MCF 10A (cell line): ENCODE measurements around the gene FLOT1. TPM values are rescaled to one million over a fixed set of nuclear protein-coding genes. Genes with fewer than 3 reads are reported as not detected.

Experiments used
- BruUV-seq: library from RNA; stranded (reverse); fragments of 400-500 nt; replicated peaks from 2 replicates; lab custom pipeline; 2021; lab: Mats Ljungman, UMichigan
- CTCF ChIA-PET: fragments of 300-600 bp; sonication (Branson Sonifier 250); formaldehyde crosslinking; extraction: SDS; loops from one replicate; lab custom pipeline; 2021; ENCODE audit warnings: antibody characterized with exemption, inconsistent platforms; lab: Yijun Ruan, JAX
- POLR2A ChIA-PET: fragments of 300-600, 350-650 bp; sonication (Branson Sonifier 250); formaldehyde crosslinking; extraction: SDS; loops from one replicate; lab custom pipeline; 2020; ENCODE audit warnings: antibody characterized with exemption, inconsistent platforms; lab: Yijun Ruan, JAX
- DNase-seq: peaks from one replicate; pipeline ENCODE4 v3.0.0-alpha.2; 2018; ENCODE audit not compliant: unreplicated experiment
- H3K27ac Mint-ChIP-seq: one replicate; pipeline ENCODE4 v1.8.0; 2022; ENCODE audit warnings: mild to moderate bottlenecking, low read depth, mixed read lengths; ENCODE audit not compliant: unreplicated experiment
- H3K27me3 Mint-ChIP-seq: one replicate; pipeline ENCODE4 v1.8.0; 2022; ENCODE audit warnings: mixed read lengths; ENCODE audit not compliant: insufficient read depth, unreplicated experiment
- H3K36me3 Mint-ChIP-seq: one replicate; pipeline ENCODE4 v1.8.0; 2022; ENCODE audit warnings: mild to moderate bottlenecking, moderate library complexity, mixed read lengths; ENCODE audit not compliant: insufficient read depth, unreplicated experiment
- H3K4me1 Mint-ChIP-seq: one replicate; pipeline ENCODE4 v1.8.0; 2022; ENCODE audit warnings: mixed read lengths; ENCODE audit not compliant: insufficient read depth, unreplicated experiment
- H3K4me3 Mint-ChIP-seq: one replicate; pipeline ENCODE4 v1.8.0; 2022; ENCODE audit warnings: mild to moderate bottlenecking, moderate library complexity, mixed read lengths; ENCODE audit not compliant: unreplicated experiment
- H3K9me3 Mint-ChIP-seq: one replicate; pipeline ENCODE4 v1.8.0; 2022; ENCODE audit warnings: mixed read lengths; ENCODE audit not compliant: unreplicated experiment
- CTCF ChIP-seq: fragments of 200-600 bp; IDR thresholded peaks from one replicate; pipeline ENCODE4 v1.8.0; 2022; ENCODE audit warnings: antibody characterized with exemption, mild to moderate bottlenecking; ENCODE audit not compliant: unreplicated experiment
- intact Hi-C: fragments of 100-400 bp; cut with micrococcal nuclease; formaldehyde crosslinking; loops from 2 replicates; pipeline ENCODE4 v1.14.1; 2022
- total RNA-seq: library from RNA; stranded (reverse); gene quantifications from 2 replicates; pipeline ENCODE4 v1.2.3, GENCODE V29; 2022

Gene FLOT1
- total RNA-seq, 1 experiment from 2014 or later, result 61.8 TPM

- Mint-ChIP-seq H3K36me3 (peaks cover 6% of the 10 kb centered on the region), H3K4me3 (no peak overlapping the region), H3K4me1 (peaks cover 64% of the 10 kb centered on the region), H3K27me3 (no peaks in the 10 kb centered on the region), H3K9me3 (no peaks in the 10 kb centered on the region), H3K27ac (peak overlapping the region; percentile 88)
- no TSS peak for BruUV-seq
- TF ChIP-seq CTCF, result no peak
- peak; percentile 89 for DNase-seq
- CTCF ChIA-PET, result interaction anchor here (0.6 to 7.7 kb wide), 6 partner anchors 30 to 297 kb away, joined by 3 to 79 read pairs (median 3); no protein-coding TSS in a partner anchor
- POLR2A ChIA-PET, result interaction anchor here (0.5 to 9.2 kb wide), 16 partner anchors 9 to 309 kb away, joined by 3 to 159 read pairs (median 4); partner anchors contain the start of gene DDR1
- intact Hi-C loops, result no loop called here
Measured at GRCh38 chr6:30748851-30749540, 6.5 kb upstream of the FLOT1 start.

GRCh38 chr6:30747902-30748769 lies 5.6 kb upstream of the FLOT1 start:
- Mint-ChIP-seq H3K27me3 (no peaks in the 10 kb centered on the region), H3K9me3 (no peaks in the 10 kb centered on the region), H3K4me1 (peaks cover 59% of the 10 kb centered on the region), H3K4me3 (no peak overlapping the region), H3K27ac (peak overlapping the region; percentile 88), H3K36me3 (peaks cover 15% of the 10 kb centered on the region)
- CTCF ChIA-PET, result interaction anchor here (0.8 to 7.7 kb wide), 3 partner anchors 21 to 72 kb away, joined by 3 to 79 read pairs (median 4); no protein-coding TSS in a partner anchor
- TF ChIP-seq CTCF, result no peak
- intact Hi-C loops, result no loop called here
- POLR2A ChIA-PET, result interaction anchor here (0.7 to 9.2 kb wide), 8 partner anchors 29 to 136 kb away, joined by 3 to 159 read pairs (median 4); partner anchors contain the start of gene DDR1
- no TSS peak for BruUV-seq
- DNase-seq, result peak; percentile 49

- Mint-ChIP-seq H3K27ac (peak overlapping the region; percentile 88), H3K27me3 (no peaks in the 10 kb centered on the region), H3K4me3 (no peak overlapping the region), H3K4me1 (peaks cover 51% of the 10 kb centered on the region), H3K36me3 (peaks cover 23% of the 10 kb centered on the region), H3K9me3 (no peaks in the 10 kb centered on the region)
- ChIA-PET POLR2A (interaction anchor here (0.7 to 9.2 kb wide), 9 partner anchors 22 to 137 kb away, joined by 3 to 159 read pairs (median 3); partner anchors contain the start of gene DDR1), CTCF (interaction anchor here (1.5 to 7.7 kb wide), 2 partner anchors 22 to 73 kb away, joined by 4 to 79 read pairs; no protein-coding TSS in a partner anchor)
- DNase-seq, result no peak
- intact Hi-C loops, result no loop called here
- TF ChIP-seq CTCF, result no peak
- no TSS peak for BruUV-seq
Measured at GRCh38 chr6:30747300-30747687, 4.8 kb upstream of the FLOT1 start.
